NCI-H1048 (cell line): ENCODE results near the gene BTN3A1.
A peak's percentile ranks its signal among the peaks of the same experiment; 100 is the strongest.
"Not testable (repeated sequence)": the region's sequence is repeated elsewhere in the genome, so short reads cannot be mapped to it uniquely, and the experiment has no call there.

Source experiments
- DNase-seq: peaks from one replicate; lab custom pipeline; 2025; lab: John Stamatoyannopoulos, UW

BTN3A1 gene

DNA sequence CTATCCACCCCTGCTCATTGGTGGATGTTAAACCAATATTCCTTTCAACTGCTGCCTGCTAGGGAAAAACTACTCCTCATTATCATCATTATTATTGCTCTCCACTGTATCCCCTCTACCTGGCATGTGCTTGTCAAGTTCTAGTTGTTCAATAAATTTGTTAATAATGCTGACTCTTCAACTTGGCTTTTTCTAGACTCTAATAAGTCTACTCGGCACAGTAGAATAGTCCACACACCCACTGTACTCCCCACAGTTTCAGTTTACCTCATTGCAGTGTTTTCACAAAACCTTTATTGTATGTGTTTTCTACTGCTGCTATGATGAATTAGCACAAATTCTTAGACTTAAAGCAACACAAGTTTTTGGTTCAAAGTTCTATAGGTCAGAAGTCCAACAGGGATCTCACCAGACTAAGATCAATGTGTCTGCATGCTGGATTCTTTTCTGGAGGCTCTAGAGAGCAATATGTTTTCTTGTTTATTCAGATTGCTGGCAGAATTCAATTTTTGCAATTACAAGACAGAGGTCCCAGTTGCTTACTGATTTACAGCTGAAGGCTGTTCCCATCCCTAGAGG lies 13.1 kb downstream of the BTN3A1 start:
- no peak for DNase-seq

GRCh38 chr6:26415791-26416190 lies 13.7 kb downstream of the BTN3A1 start:
- no peak for DNase-seq

GRCh38 chr6:26416288-26416687 lies 14.2 kb downstream of the BTN3A1 start:
- DNase-seq, result no peak

DNA sequence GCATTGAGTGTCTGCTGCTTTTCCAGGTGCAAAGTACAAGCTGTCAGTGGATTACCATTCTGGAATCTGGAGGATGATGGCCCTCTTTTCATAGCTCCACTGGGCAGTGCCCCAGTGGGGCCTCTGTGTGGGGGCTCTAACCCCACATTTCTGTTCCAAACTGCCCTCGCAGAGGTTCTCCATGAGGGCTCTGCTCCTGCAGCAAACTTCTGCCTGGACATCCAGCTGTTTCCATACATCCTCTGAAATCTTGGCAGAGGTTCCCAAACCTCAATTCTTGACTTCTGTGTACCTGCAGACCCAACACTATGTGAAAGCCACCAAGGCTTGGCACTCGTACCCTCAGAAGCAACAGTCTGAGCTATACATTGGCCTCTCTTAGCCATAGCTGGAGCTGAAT lies 16.0 kb downstream of the BTN3A1 start:
- DNase-seq, result not testable (repeated sequence)

DNA sequence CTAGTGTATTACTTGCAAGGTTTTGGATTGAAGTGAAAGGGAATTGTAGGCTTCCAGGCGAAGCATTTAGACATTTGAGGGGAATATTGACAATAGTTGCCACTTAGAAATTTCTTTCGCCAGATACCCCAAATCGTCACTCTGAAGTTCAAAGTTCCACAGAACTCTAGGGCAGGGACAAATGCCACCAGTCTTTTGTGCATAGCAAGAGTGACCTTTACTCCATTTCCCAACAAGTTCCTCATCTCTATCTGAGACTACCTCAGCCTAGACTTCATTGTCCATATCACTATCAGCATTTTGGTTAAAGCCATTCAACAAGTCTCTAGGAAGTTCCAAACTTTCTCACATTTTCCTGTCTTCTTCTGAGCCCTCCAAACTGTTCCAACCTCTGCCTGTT lies 16.7 kb downstream of the BTN3A1 start:
- DNase-seq, result not testable (repeated sequence)

GRCh38 chr6:26420688-26421171 lies 18.7 kb downstream of the BTN3A1 start:
- DNase-seq, result no peak

DNA sequence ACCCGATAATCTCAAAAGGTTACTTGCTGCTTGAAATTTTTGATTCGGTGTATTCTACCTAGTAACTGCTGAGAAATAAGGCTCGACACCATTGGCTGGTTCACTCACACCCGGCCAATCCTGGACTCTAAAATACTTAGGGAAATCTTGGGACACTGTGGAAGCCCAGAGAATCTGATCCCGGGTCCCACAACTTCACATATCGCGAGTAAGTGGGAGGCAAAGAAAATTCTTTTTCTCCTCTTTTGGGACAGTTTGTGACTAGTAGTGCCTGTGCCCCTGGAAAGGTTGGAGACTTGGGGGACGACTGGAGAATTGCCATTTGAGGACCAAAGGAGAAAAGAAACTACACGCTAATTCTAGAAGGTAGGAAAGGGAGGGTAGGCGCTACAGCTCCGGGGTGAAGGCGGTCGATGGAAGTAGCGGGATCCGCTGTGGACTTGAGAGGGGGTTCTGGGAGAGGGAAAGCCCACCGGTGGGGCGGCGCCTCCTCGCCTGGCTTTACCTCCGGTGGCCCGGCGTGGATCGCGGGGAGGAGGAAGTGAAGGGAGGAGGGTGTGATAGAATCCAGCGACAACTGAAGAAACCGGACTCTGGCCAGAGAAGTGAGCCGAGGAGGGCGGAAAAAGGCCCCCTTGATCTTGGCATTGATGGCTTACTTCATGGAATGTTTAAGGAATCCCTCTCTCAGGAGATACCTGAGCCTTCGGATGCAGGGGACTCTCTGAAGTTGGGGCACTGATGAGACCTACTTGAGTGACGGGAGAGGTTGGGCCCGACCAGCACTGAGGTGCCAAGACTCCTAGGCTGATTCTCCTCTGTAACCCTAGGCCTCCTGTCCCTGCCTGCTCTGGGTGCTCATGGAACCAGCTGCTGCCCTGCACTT lies 19.4 kb downstream of the BTN3A1 start:
- DNase-seq, result peak; percentile 33

DNA sequence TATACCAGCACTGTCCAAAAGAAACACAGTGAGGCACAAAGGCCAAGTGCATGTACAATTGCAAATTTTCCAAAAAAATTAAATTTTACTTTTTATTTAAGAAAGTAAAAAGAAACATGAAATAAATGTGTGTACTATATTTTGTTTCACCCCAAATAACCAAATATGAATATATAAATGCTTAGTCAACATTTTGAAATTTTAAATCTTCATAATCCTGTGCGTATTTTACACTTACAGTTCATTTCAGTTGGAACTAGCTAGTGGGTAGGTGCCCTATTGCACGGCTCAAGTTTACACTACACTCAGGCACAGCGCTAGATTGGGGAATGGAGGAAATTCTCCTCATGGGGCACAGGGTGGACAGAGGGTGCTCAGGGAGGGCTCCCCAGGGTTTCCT lies 20.3 kb downstream of the BTN3A1 start:
- no peak for DNase-seq

- DNase-seq, result no peak
Measured at GRCh38 chr6:26426691-26427450, 24.8 kb downstream of the BTN3A1 start.

DNA sequence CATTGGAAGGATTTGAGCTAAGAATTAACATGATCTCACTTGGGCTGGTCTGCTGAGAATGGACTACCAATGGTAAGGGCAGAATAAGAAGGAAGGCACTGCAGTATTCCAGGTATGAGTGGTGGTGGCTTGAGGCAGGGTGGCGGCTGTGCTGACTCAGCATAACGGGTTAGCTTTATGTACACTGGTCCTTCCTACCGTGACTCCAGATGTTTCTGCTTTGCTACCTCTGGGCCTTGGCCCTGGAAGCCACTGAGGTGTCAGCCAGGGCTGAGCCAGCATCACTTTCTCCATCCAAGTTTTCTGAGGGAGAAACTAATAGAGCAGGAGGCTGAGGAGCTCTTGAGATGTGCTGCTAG lies 25.4 kb downstream of the BTN3A1 start:
- DNase-seq, result no peak

DNA sequence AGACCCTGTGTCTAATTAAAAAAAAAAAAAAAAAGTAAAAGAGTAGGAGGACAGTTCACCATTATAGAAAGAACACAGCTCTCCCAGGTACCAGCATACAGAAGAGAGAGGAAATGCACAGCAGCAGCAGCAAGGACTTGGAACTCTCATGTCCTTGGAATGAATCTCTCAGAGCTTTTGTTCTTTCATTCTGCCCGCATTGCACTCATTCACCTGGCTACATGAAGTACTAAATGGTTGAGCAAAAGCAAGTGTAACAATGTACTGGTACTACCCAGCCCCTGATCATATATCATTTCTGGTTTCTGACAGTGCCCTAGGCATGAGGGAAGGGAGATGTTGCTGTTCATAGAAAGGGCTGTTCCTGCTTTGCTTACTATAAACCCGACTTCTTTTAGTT lies 26.1 kb downstream of the BTN3A1 start:
- DNase-seq, result no peak

GRCh38 chr6:26430787-26431186 lies 28.7 kb downstream of the BTN3A1 start:
- DNase-seq, result no peak

GRCh38 chr6:26431258-26432172 lies 29.4 kb downstream of the BTN3A1 start:
- DNase-seq, result no peak

DNA sequence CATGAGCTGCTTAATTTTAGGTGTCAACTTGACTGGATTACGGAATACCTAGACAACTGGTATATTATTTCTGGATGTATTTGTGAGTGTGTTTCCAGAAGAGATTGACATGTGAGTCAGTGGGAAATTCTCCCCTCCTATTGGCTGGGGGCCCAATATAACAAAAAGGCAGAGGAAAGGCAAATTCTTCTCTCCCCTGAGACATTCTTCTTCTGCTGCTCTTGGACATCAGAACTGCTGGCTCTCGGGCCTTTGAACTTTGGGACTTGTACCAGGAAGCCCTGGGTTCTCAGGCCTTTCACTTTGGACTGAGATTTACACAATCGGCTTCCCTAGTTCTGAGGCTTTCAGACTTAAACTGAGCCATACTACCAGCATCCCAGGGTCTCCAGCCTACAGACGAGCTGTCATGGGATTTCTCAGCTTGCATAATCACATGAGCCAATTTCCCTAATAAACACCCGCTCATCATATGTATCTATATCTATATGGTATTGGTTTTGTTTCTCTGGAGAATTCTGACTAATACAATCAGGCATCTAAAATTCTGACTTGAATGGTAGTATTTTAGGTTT lies 30.6 kb downstream of the BTN3A1 start:
- DNase-seq, result no peak

DNA sequence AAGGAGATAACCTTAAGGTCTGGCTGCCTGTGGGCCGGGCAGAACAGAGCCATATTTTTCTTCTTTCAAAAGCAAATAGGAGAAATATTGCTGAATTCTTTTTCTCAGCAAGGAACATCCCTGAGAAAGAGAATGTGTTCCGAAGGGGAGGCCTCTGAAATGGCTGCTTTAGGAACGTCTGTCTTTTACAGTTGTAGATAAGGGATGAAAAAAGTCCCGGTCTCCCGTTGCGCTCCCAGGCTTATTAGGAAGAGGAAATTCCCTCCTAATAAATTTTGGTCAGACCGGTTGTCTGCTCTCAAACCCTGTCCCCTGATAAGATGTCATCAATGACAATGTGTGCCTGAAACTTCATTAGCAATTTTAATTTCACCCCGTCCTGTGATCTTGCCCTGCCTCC lies 31.6 kb downstream of the BTN3A1 start:
- not testable (repeated sequence) for DNase-seq

- no peak for DNase-seq
Measured at GRCh38 chr6:26436018-26436417, 33.9 kb downstream of the BTN3A1 start.

DNA sequence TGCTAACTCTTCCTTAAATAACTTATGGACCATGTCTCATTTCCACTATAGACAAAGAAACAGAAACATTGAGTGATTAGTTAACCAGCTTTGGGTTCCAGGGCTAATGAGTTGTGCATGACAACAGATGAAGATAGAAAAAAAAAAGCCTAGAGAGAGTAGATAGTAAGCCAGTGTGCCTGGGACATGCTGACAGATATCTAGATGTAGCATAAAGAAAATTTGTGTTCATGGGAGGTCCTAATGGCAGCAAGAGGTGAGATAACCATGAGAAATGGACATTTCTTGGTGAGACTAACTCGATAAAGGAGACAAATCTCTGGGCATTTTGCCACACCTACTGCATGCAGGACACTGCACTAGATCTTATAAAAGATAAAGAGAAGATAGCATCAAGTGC lies 35.5 kb downstream of the BTN3A1 start:
- no peak for DNase-seq

DNA sequence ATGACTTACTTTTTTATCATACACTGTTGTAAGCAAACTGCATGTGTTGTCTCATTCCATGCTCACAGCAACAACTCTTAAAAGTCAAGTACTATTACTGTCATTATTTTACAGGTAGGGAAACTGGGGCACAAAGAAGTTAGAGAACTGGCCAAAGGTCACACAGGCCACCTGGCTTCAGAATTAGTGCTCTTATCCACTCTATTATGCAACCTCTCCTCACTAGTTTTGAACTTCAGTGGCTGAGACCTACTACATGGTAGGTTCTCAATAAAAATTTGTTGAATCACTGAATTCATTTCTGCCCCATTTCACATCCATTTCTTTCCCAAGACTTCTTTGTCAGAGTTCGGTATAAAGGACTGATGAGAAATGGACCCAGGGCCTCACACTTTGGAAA lies 35.9 kb downstream of the BTN3A1 start:
- DNase-seq, result no peak

DNA sequence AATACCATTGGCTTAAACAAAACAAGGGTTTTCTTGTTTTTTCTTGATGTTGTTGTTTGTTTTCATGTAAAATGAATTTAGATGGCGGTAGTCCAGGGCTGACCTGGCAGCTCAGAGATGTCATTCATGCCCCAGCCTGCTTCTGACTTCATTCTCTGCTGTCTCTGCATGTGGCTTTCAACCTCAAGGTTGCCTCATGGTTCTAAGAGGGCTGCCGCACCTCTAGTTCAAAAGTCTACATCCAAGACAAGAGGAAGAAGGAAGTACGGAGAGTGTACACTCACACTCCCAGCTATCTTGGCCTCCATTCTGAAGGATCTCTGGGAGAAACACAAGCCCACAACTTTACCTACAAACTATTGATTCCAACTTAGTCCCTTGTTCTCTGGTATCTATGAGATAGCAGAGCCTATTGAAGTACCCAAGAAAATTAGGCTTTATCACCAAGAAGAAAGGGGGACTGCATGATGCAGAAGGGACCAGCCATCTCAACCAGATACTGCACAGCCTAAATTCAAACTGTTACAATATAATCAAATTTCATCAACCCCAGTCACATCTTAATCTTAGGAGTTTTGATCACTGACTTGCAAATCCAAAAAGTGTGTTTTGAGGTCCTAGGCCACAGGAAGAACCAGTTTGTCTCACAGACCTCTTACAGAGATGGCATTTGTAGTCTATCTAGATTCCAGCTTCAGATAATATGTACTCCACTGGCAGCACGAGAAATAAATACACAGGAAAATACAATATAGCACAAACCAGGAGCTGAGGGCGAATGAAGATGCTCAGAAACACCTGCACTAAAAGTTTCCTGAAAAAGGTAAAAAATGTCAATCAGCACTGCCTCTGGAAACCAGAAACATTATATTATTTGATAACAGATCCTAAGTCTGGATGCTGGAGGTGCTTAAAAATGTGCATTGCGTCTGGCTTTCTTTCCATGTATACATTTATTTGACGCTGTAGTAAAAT lies 37.4 kb downstream of the BTN3A1 start:
- DNase-seq, result no peak

GRCh38 chr6:26440977-26441358 lies 38.9 kb downstream of the BTN3A1 start:
- no peak for DNase-seq
